ENCODE results near the gene DNM2.

Gene DNM2

GRCh38 chr19:10691178-10691881 is 26.5 kb upstream of the DNM2 start:
- DNase-seq: no peak

- DNase-seq: no peak
Measured at GRCh38 chr19:10691883-10692282, 26.0 kb upstream of the DNM2 start.

DNA sequence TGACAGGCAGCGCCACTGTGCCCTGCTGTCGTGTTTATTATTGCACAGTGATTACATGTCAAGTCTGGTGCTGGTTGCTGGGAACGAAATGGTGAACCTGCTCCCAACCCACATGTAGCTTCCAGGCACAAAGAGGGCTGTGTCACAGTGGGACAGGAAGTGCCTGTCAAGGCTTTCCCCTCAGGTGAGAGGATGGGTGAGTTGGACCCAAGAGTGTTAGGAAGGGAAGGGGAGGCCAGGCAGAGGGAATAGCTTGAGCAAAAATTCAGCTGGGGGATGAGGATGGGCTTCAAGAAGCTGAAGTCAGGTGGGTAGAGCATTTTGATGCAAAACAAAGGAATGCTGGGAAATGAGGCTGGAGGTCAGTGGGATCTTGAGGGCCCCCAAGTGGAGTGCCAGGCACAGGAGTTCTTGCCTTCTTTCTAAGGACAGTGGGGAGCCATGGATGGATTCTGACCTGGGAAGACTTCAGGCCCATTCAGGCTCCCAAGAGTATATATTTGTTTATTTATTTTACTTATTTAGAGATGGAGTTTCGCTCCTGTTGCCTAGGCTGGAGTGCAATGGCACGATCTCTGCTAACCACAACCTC is 25.1 kb upstream of the DNM2 start:
- DNase-seq: no peak

DNA sequence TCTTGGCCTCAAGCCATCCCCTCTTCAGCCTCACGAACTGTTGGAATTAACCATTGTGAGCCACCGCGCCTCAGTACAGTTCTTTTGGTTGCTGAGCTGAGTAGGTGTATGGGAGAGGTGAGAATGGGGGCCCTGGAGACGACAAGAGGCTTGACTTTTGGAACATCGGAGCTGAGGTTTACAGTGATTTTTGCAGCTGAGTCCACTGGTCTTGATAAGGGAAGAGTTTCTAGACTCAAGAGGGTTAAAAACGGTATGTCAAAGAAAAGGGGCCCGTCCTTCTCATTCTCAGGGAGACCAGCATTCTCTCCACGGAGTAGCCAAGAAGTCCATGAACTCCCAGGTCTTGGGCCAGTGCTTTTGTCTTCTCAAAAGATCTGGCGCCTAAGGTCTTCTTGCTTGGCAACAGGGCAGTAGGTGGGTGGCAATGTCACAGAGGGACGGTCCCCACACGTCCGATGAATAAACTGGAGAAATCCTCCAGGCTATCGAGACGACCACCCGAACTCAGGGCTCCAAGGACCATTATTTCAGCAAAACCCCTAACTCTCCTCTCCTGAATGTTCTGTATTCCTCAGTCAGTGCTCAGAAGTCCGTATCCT is 23.1 kb upstream of the DNM2 start:
- DNase-seq: peak; percentile 27

- peak; percentile 95 for DNase-seq
Measured at GRCh38 chr19:10695401-10696398, 22.2 kb upstream of the DNM2 start.

DNA sequence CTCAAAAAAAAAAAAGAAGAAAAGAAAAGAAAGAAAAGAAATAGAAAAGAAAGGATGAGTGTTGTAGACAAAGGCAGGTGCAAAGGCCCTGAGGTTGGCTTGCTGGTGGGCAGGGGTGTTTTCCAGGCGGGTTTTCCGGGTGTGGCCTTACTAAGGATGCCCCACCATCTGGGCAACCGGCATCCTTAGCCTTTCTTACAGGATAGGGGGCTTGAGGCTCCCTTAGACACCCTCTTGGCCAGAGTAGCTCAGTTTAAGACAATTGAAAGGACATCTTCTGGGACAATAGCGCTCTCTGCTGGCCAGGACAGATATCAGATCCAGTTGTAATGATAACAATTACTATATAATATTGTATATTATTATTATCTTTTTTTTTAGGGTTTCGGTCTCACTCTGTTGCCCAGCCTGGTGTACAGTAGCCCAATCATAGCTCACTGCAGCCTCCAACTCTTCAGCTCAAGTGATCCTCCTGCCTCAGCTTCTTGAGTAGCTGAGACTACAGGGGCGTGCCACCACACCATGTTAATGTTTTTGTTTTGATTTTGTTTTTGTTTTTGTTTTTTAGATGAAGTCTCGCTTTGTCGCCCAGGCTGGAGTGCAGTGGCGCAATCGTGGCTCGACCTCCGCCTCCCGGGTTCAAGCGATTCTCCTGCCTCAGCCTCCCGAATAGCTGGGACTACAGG is 18.1 kb upstream of the DNM2 start:
- DNase-seq: peak; percentile 27

DNA sequence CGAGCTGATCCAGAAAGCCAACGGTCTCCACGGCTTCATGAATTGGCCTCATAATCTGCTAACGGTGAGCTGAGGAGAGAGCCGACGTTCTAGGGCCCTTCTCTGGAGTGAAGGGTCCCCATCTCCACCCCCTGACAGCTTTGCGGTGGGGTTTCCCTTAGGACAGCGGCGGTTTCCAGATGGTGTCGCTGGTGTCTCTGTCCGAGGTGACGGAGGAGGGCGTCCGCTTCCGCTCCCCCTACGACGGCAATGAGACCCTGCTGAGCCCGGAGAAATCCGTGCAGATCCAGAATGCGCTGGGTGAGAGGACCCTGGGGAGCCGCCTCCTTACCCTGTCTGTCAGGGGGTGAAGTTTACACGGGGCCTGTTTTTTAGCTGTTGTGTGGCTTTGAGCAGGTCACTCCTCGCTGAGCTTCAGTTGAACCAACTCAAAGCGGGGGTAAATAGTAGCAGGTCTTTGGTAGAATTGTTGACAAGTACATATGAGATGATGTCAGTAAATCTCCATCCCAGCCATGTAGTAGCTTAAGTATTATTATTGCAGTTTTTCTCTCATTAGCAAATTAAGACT is 15.8 kb upstream of the DNM2 start:
- DNase-seq: peak; percentile 59

GRCh38 chr19:10706990-10707389 is 10.9 kb upstream of the DNM2 start:
- DNase-seq: no peak

DNA sequence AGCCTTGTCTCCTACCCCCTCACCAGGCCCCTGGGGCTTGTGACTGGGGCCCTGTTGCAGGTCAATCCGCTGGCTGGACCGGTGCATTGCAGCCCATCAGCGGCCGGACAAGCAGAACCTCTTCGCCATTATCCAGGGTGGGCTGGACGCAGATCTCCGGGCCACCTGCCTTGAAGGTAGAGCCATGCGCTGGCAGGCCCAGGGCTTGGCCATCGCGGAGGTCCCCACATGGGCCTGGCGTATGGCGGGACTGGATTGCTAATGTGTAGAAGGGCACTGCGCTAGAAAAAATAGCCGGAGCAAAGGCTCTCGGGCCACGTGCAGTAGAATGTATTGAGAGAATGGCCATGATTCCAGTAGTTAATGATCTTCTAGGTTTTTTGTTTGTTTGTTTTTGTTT is 10.4 kb upstream of the DNM2 start:
- DNase-seq: no peak

DNA sequence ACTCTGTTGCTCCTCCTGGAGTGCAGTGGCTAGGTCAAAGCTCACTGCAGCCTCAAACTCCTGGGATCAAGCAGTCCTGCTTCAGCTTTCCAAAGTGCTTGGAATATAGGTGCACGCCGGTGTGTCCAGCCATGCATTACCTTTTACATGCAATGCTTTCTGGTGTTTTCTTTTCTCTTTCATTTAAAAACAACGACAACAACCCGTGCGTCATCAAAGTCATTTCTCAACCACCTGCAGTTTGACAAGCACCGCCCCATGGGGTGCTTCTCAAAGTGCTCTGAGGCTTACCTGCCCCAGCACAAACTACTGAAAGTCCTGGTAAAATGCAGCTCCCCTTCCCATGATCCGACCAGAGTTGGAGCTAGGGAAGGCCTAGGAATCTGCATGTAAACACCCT is 9.6 kb upstream of the DNM2 start:
- DNase-seq: no peak

GRCh38 chr19:10712045-10712444 is 5.8 kb upstream of the DNM2 start:
- no peak for DNase-seq

DNA sequence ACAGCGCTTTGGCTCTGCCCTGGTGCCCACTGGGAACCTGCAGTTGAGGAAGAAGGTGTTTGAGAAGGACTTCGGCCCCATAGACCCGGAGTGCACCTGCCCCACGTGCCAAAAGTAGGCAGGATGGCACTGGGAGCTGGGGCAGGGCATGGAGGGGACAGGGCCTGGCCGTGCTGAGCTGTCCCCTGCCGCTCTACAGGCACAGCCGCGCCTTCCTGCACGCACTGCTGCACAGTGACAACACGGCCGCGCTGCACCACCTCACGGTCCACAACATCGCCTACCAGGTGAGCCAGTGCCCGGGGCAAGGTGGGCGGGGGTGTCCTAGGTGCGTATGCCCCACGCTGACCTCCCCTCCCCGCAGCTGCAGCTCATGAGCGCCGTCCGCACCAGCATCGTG is 5.1 kb upstream of the DNM2 start:
- no peak for DNase-seq

DNA sequence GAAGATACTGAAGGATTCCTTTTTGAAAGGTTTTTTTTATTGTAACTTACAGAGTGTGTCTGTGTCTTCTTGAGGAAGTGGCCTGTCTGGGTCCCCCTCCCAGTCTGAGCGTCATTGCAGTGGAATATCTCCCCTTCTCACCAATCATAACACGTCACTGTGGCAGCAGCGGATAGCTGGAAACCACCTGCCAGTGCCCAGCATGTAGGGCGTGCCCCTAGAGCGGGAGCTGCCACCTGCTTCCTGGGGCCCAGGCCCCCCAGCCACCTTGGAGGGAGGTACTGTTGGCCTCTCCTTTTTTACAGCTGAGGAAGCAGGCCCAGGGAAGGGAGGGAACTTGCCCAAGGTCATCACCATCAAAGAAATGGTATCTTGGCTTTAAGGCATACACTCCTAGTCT is 4.6 kb upstream of the DNM2 start:
- no peak for DNase-seq

- DNase-seq: no peak
Measured at GRCh38 chr19:10717054-10717355, 874 bp upstream of the DNM2 start.

DNA sequence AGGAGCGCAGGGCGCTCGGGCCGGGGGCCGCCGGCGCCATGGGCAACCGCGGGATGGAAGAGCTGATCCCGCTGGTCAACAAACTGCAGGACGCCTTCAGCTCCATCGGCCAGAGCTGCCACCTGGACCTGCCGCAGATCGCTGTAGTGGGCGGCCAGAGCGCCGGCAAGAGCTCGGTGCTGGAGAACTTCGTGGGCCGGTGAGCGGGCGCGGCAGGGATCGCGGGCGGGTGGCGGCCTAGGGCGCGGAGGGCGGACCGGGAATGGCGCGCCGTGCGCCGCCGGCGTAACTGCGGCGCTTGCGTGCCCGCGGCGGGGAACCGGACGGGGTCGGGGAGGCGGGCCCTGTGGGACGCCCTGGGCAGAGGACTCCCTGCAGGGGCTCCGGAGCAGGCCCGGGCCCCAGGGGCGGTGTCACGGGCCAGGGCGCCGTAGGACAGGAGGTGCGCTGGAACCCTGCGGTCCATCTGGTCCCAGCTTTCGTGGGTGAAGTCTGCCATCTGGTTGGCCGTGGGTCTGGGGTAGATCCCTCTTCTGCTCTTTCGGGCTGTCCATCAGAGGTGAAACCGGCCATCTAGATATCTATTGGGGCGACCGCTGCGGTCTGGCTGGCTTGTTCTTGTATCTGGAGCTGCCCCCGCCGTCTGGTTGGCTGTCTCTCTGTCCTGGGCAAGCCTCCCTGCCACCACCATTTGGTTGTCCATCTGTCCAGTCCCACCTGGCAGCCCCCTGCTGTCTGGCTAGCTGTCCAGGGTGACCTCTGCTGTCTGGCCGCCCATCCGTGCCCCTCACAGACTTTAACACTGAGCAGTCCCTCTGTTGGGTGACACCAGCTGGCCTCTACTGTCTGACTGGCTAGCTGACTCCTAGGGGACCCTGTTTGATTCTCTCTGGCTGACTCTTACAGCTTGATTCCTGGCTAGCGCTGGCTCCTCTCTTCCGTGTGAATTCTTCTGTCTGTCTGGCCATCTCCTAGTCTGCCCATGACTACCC is 622 bp downstream of the DNM2 start:
- peak; percentile 38 for DNase-seq

- no peak for DNase-seq
Measured at GRCh38 chr19:10719466-10719961, 1.6 kb downstream of the DNM2 start.

GRCh38 chr19:10720607-10721125 is 2.8 kb downstream of the DNM2 start:
- DNase-seq: no peak

GRCh38 chr19:10723591-10723990 is 5.7 kb downstream of the DNM2 start:
- no peak for DNase-seq

DNA sequence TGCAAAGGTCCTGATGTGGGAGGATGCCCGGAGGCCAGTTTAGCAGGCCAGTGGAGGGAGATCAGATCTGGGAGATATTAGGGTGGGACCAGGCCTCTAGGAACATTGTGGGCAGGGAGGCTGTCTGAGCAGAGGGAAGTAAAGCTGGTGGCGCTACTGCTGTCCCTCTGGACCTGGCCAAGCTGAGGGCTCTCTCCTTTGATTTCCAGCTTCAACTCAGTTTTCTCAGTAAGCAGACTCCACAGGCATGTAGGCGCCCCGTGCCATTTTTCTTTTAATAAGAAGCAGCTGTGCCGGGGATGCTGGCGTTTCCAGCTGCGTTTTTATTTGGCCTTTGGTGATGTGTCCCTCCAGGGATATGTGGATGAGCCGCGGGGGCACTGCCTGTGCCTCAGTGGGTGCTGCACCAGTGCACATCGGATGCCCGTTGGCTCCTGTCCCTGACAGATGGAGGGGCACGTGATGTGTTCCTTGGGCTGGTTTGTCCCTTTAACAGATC is 6.7 kb downstream of the DNM2 start:
- no peak for DNase-seq

- DNase-seq: no peak
Measured at GRCh38 chr19:10725415-10725814, 7.5 kb downstream of the DNM2 start.

DNA sequence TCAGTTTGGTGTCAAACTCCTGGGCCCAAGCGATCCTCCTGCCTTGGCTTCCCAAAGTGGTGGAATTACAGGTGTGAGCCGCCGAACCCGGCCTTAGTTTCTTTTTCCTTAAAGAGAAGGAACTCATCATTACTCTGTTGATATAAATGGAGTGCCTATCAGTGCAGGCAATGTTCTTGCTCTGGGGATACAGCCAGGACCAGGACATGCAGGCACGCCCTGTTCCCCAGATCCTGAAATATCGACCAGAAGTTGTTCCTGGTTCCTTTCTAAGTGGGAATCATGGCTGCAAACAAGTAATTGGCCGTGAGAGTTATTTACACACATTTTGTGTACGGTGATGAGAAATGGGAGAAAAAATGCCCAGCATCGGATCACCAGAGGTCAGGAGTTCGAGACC is 8.4 kb downstream of the DNM2 start:
- DNase-seq: no peak

Measured in NCI-H1092 treated with DMSO at 0.1 percent for 48 hours (cell line).